ENCODE measurements around the gene FUCA1. TPM values are rescaled to one million over a fixed set of nuclear protein-coding genes. Genes with fewer than 3 reads are reported as not detected.

FUCA1 gene
- total RNA-seq, 1 experiment from 2014 or later: 20.7 TPM

DNA sequence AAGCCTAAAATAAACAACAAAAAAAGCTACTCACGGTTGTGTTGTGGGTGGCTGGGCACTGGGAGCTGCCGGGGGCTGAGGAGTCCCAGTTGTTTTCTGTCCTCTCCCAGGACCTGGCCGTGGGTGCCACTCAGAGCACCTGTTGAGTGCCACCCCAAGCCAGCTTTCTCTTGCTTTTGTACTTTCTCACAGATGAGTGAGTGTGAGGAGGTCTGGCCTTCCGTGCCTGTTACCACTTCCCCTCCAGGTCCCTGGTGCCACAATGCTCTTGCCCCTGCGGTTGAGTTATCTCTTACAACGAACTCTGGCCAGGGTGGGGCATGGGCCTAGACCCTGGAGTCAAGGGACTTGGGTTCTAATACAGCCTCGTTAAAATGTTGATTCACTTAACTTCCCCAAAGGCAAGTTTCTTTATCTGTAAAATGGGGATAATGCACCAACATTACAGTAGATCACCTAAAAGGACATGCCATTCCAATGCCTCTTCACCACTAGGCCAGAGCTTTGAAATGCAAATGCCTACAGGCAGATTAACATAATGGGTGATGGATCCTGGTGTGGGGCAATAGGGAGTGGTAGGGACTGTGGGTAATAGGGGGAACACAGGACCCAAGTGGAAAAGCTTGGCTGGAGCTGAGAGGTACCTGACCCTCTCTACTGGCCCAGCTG lies 45.3 kb upstream of the FUCA1 start, which contains the start of gene CNR2:
TSS of gene CNR2 (minus strand) at position 151 of the 669 bp plus-strand sequence. CDS start 37,745 bp downstream, outside the sequence.
- no peaks in the 10 kb centered on the region for H3K27me3 ChIP-seq (ENCODE audit: insufficient read depth, low read length)
- ChIA-PET CTCF (interaction anchor here (0.6 kb wide), 1 partner anchor 135 kb away, joined by 3 read pairs; the partner anchor contains the start of gene PITHD1), RAD21 (ENCODE audit: low non-redundant PET in 1 of 2, low total read pairs in 2 of 2, uncharacterized antibody in 2 of 2, unreplicated experiment in 2 of 2) (no interaction called here), POLR2A (no interaction called here)
- intact Hi-C loops (cut with micrococcal nuclease): no loop called here
- H3K9ac ChIP-seq (ENCODE audit: low read length): no peak within 1 kb of the TSS
- no peak within 1 kb of the TSS for H2AFZ ChIP-seq (ENCODE audit: low read depth, low read length, poor library complexity, severe bottlenecking)
- TF ChIP-seq EGR1 (IDR thresholded peaks at IDR 0.05; ENCODE audit: low read depth) (no peak), EZH2phosphoT487 (IDR thresholded peaks at IDR 0.05; ENCODE audit: borderline replicate concordance) (no peak), ATF3 (IDR thresholded peaks at IDR 0.05) (no peak), SIN3A (IDR thresholded peaks at IDR 0.05; ENCODE audit: low read depth) (no peak), ELF1 (IDR thresholded peaks at IDR 0.05; ENCODE audit: borderline replicate concordance, low read depth) (no peak)
- TF ChIP-seq, protein P1, sequence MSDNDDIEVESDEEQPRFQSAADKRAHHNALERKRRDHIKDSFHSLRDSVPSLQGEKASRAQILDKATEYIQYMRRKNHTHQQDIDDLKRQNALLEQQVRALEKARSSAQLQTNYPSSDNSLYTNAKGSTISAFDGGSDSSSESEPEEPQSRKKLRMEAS (IDR thresholded peaks at IDR 0.05): no peak
- H4K20me1 ChIP-seq (ENCODE audit: insufficient read depth): no peaks in the 10 kb centered on the region
- DNase-seq (ENCODE audit: low read depth, low spot score) (no peak), ATAC-seq (no peak)
- no peak within 1 kb of the TSS for H3K27ac ChIP-seq (ENCODE audit: low read depth, low read length)
- no peaks in the 10 kb centered on the region for H3K36me3 ChIP-seq (ENCODE audit: control insufficient read depth in 1 of 2, insufficient read depth in 2 of 2, low read length in 2 of 2)
- no peaks in the 10 kb centered on the region for H3K9me2 ChIP-seq (ENCODE audit: insufficient read depth)
- no peak within 1 kb of the TSS for H3K4me3 ChIP-seq (replicated peaks in 1 of 2; ENCODE audit: low read depth in 1 of 2, low read length in 2 of 2)
- H3K79me2 ChIP-seq (ENCODE audit: insufficient read depth, low read length): no peaks in the 10 kb centered on the region
- H3K4me2 ChIP-seq (ENCODE audit: low read length): peak within 1 kb of the TSS; percentile 29; the same call in 1 of the 2 replicates
- H3K4me1 ChIP-seq (ENCODE audit: control insufficient read depth in 1 of 2, insufficient read depth in 2 of 2, low read length in 2 of 2): peaks cover 8 to 24% of the 10 kb centered on the region in 2 experiments
- no peaks in the 10 kb centered on the region for H3K9me3 ChIP-seq (ENCODE audit: control insufficient read depth in 1 of 2, insufficient read depth in 1 of 2, low read depth in 1 of 2, low read length in 2 of 2)
- BruUV-seq (replicated peaks): no TSS peak

- Histone ChIP-seq H3K4me2 (ENCODE audit: low read length) (no peak overlapping the region), H3K4me3 (replicated peaks in 1 of 2; ENCODE audit: low read depth in 1 of 2, low read length in 2 of 2) (no peak overlapping the region), H3K27ac (ENCODE audit: low read depth, low read length) (no peak overlapping the region), H2AFZ (ENCODE audit: low read depth, low read length, poor library complexity, severe bottlenecking) (no peak overlapping the region), H4K20me1 (ENCODE audit: insufficient read depth) (no peaks in the 10 kb centered on the region), H3K36me3 (ENCODE audit: control insufficient read depth in 1 of 2, insufficient read depth in 2 of 2, low read length in 2 of 2) (no peaks in the 10 kb centered on the region), H3K9ac (ENCODE audit: low read length) (no peak overlapping the region), H3K4me1 (ENCODE audit: control insufficient read depth in 1 of 2, insufficient read depth in 2 of 2, low read length in 2 of 2) (peaks cover 4 to 20% of the 10 kb centered on the region in 2 experiments), H3K27me3 (ENCODE audit: insufficient read depth, low read length) (no peaks in the 10 kb centered on the region), H3K9me3 (ENCODE audit: control insufficient read depth in 1 of 2, insufficient read depth in 1 of 2, low read depth in 1 of 2, low read length in 2 of 2) (no peaks in the 10 kb centered on the region), H3K79me2 (ENCODE audit: insufficient read depth, low read length) (no peaks in the 10 kb centered on the region), H3K9me2 (ENCODE audit: insufficient read depth) (no peaks in the 10 kb centered on the region)
- no TSS peak for BruUV-seq (replicated peaks)
- DNase-seq (ENCODE audit: low read depth, low spot score) (no peak), ATAC-seq (no peak)
- CTCF ChIA-PET: no interaction called here
- POLR2A ChIA-PET: no interaction called here
- RAD21 ChIA-PET (ENCODE audit: low non-redundant PET in 1 of 2, low total read pairs in 2 of 2, uncharacterized antibody in 2 of 2, unreplicated experiment in 2 of 2): no interaction called here
- TF ChIP-seq CBX3 (IDR thresholded peaks at IDR 0.05; ENCODE audit: low read depth): no peak
- TF ChIP-seq ATF3 (IDR thresholded peaks at IDR 0.05): no peak
- TF ChIP-seq CEBPB (IDR thresholded peaks at IDR 0.05; ENCODE audit: low read depth): no peak
- no peak for TF ChIP-seq SIN3A (IDR thresholded peaks at IDR 0.05; ENCODE audit: low read depth)
- no peak for TF ChIP-seq POLR2A (IDR thresholded peaks at IDR 0.05; ENCODE audit: borderline replicate concordance, extremely low read depth, insufficient read depth, insufficient read length)
- TF ChIP-seq FOSL1 (IDR thresholded peaks at IDR 0.05; ENCODE audit: low read depth): no peak
- TF ChIP-seq ZFX (IDR thresholded peaks at IDR 0.05): no peak
- TF ChIP-seq EZH2phosphoT487 (IDR thresholded peaks at IDR 0.05; ENCODE audit: borderline replicate concordance): no peak
- TF ChIP-seq, protein P2, sequence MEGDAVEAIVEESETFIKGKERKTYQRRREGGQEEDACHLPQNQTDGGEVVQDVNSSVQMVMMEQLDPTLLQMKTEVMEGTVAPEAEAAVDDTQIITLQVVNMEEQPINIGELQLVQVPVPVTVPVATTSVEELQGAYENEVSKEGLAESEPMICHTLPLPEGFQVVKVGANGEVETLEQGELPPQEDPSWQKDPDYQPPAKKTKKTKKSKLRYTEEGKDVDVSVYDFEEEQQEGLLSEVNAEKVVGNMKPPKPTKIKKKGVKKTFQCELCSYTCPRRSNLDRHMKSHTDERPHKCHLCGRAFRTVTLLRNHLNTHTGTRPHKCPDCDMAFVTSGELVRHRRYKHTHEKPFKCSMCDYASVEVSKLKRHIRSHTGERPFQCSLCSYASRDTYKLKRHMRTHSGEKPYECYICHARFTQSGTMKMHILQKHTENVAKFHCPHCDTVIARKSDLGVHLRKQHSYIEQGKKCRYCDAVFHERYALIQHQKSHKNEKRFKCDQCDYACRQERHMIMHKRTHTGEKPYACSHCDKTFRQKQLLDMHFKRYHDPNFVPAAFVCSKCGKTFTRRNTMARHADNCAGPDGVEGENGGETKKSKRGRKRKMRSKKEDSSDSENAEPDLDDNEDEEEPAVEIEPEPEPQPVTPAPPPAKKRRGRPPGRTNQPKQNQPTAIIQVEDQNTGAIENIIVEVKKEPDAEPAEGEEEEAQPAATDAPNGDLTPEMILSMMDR (IDR thresholded peaks at IDR 0.05 in 2 of 3, conservative IDR thresholded peaks at IDR 0.05 in 1 of 3; ENCODE audit: borderline replicate concordance in 1 of 3, insufficient read depth in 1 of 3, low read depth in 2 of 3, low read length in 2 of 3): no peak
- TF ChIP-seq POLR2AphosphoS5 (IDR thresholded peaks at IDR 0.05; ENCODE audit: low read depth, low read length): no peak
- no peak for TF ChIP-seq SP1 (IDR thresholded peaks at IDR 0.05; ENCODE audit: low read depth)
- TF ChIP-seq, protein P3, sequence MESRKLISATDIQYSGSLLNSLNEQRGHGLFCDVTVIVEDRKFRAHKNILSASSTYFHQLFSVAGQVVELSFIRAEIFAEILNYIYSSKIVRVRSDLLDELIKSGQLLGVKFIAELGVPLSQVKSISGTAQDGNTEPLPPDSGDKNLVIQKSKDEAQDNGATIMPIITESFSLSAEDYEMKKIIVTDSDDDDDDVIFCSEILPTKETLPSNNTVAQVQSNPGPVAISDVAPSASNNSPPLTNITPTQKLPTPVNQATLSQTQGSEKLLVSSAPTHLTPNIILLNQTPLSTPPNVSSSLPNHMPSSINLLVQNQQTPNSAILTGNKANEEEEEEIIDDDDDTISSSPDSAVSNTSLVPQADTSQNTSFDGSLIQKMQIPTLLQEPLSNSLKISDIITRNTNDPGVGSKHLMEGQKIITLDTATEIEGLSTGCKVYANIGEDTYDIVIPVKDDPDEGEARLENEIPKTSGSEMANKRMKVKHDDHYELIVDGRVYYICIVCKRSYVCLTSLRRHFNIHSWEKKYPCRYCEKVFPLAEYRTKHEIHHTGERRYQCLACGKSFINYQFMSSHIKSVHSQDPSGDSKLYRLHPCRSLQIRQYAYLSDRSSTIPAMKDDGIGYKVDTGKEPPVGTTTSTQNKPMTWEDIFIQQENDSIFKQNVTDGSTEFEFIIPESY (IDR thresholded peaks at IDR 0.05; ENCODE audit: extremely low read depth, insufficient replicate concordance, low read length): no peak
- TF ChIP-seq, protein P1 (IDR thresholded peaks at IDR 0.05): no peak
- intact Hi-C loops (cut with micrococcal nuclease): no loop called here
Observed at GRCh38 chr1:23911921-23912320, 43.8 kb upstream of the FUCA1 start.

Data from HCT116 (cell line).